HUES6 (cell line): ENCODE measurements around the gene LCNL1.

Experiments used
- H3K27ac ChIP-seq: 2 replicates; pipeline ENCODE4 v1.7.0; 2013; ENCODE audit warnings: low read depth, mild to moderate bottlenecking, low read length, inconsistent platforms
- H3K27me3 ChIP-seq: 2 replicates; pipeline ENCODE4 v1.6.1; 2013; ENCODE audit warnings: low read length; ENCODE audit not compliant: control insufficient read depth, insufficient read depth
- H3K36me3 ChIP-seq: 2 replicates; pipeline ENCODE4 v1.6.1; 2013; ENCODE audit warnings: low read length; ENCODE audit not compliant: control insufficient read depth, insufficient read depth
- H3K4me1 ChIP-seq: 2 replicates; pipeline ENCODE4 v1.6.1; 2013; ENCODE audit warnings: low read length; ENCODE audit not compliant: control insufficient read depth, insufficient read depth
- H3K4me3 ChIP-seq: 2 replicates; pipeline ENCODE4 v1.5.1; 2013; ENCODE audit warnings: low read depth, low read length
- H3K9ac ChIP-seq: one replicate; pipeline ENCODE4 v1.6.1; 2013; ENCODE audit warnings: mild to moderate bottlenecking, low read length
- H3K9me3 ChIP-seq: 2 replicates; pipeline ENCODE4 v1.6.1; 2013; ENCODE audit warnings: low read depth, low read length; ENCODE audit not compliant: control insufficient read depth, insufficient read depth

LCNL1 gene

DNA sequence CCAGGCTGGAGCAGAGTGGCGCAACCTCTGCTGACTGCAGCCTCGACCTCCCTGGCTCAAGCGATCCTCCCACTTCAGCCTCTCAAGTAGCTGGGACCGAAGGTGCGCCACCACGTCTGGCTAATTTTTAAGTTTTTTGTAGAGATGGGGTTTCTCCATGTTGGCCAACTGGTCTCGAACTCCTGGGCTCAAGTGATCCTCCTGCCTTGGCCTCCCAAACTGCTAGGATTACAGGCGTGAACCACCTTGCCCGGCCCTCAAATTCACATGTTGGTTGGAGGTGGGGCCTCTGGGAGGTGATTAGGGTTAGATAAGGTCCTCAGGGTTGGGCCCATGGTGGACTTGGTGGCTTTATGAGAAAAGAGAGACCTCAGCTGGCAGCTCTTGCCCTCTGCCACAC lies 20.6 kb upstream of the LCNL1 start:
- Histone ChIP-seq H3K4me1 (peaks cover 8% of the 10 kb centered on the region), H3K36me3 (no peaks in the 10 kb centered on the region), H3K4me3 (no peak overlapping the region), H3K9me3 (no peaks in the 10 kb centered on the region), H3K9ac (no peak overlapping the region), H3K27me3 (no peaks in the 10 kb centered on the region), H3K27ac (no peak overlapping the region)

- H3K9ac ChIP-seq, result no peak overlapping the region
- H3K4me3 ChIP-seq, result no peak overlapping the region
- H3K36me3 ChIP-seq, result no peaks in the 10 kb centered on the region
- no peaks in the 10 kb centered on the region for H3K9me3 ChIP-seq
- no peaks in the 10 kb centered on the region for H3K27me3 ChIP-seq
- peaks cover 8% of the 10 kb centered on the region for H3K4me1 ChIP-seq
- no peak overlapping the region for H3K27ac ChIP-seq
These were observed 20.0 kb upstream of the LCNL1 start for GRCh38 chr9:136962701-136963248.

DNA sequence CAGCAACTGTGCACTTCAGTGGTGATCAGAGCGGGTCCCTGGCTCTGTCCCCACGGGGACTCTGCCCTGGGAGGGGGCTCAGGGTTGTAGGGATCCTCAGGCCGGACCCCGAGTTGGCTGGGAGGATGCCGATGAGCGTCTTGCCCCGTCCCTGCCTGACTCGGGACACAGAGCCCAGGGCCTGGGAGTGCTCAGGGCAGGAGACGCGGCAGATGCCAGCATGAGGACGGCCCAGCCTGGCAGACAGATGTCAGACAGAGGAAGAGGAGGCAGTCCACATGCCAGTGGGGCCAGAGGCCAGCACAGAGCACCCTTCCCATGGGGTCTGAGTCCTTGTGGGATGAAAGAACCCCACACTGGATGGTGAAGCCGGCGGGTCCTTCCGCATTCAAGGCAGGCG lies 19.5 kb upstream of the LCNL1 start:
- Histone ChIP-seq H3K9ac (no peak overlapping the region), H3K4me1 (peaks cover 8% of the 10 kb centered on the region), H3K4me3 (no peak overlapping the region), H3K9me3 (no peaks in the 10 kb centered on the region), H3K27ac (no peak overlapping the region), H3K36me3 (no peaks in the 10 kb centered on the region), H3K27me3 (no peaks in the 10 kb centered on the region)

DNA sequence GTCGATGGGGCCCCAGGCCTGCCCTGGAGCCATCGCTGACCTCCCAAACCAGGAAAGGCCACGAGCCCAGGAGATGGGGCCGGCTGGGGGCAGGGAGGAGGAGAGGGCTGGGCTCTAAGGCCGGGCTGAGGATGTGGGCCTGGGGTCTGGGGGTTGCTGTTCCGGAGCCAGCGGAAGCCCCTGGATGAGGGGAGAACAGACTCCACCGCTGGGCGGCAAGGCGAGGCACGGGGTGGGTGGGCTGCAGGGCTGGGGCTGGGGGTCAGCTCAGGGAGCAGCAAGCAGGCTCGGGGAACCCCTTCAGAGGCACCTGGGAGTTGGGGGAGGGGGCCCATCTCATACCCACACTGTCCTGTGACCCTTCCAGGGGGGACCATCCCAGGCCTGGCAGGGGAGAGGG lies 19.0 kb upstream of the LCNL1 start:
- no peaks in the 10 kb centered on the region for H3K9me3 ChIP-seq

DNA sequence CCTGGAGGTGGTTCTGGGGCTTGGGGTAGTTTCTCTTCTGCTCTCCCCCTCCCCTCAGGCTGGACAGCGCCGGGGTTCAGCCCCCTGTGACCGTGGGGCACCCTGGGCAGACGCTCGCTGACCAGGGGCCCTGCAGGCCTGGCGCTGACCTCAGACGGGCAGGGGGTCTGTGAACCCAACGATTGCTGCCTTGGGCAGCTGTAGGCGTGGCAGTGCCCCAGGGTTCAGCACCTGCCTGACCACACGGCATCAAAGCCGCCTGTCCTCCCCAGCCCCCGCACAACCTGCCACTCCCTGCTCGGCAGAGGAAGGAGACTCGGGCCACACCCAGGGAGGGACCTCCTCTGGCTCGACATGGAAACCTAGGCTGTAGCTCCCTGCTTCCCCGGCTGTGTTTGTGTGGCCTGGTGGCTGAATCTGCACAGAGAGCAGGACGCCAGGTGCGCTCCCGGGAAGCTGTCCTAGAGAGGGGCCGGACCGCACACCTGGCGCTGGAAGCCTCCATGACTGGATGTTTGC lies 18.6 kb upstream of the LCNL1 start:
- no peaks in the 10 kb centered on the region for H3K36me3 ChIP-seq
- H3K9me3 ChIP-seq, result no peaks in the 10 kb centered on the region
- H3K4me3 ChIP-seq, result no peak overlapping the region
- no peak overlapping the region for H3K27ac ChIP-seq
- H3K27me3 ChIP-seq, result no peaks in the 10 kb centered on the region
- H3K9ac ChIP-seq, result no peak overlapping the region
- H3K4me1 ChIP-seq, result peaks cover 8% of the 10 kb centered on the region

More for the DNA sequence above, 19.0 kb upstream of the LCNL1 start:
- peaks cover 8% of the 10 kb centered on the region for H3K4me1 ChIP-seq
- H3K4me3 ChIP-seq, result no peak overlapping the region
- no peaks in the 10 kb centered on the region for H3K36me3 ChIP-seq
- no peak overlapping the region for H3K9ac ChIP-seq
- no peak overlapping the region for H3K27ac ChIP-seq
- H3K27me3 ChIP-seq, result no peaks in the 10 kb centered on the region

DNA sequence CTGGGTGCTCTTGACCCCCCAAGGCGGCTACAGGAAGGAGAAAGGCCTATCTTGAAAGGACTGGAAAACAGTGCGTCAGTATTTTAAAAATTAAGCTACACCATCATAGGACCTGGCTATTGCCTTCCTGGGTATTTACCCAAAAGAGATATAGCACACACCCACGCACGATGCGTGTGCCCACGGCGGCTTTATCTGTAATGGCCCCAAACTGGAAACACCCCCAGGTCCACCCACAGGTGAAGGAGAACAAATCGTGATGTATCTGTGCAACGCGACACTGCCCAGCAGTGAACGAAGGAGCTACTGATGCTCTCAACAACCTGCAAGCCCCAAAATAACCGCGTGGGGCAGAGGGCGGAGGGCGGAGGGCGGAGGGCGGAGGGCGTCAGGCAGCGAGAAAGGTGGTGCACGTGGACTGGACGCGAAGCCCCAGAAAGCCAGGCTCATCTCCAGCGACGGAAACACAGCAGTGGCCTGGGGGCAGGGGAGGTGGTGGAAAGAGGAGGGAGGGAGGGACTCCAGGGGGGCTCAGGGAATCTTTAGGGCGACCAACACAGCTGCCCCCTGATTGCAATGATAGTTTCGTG lies 17.9 kb upstream of the LCNL1 start:
- H3K9ac ChIP-seq, result no peak overlapping the region
- no peaks in the 10 kb centered on the region for H3K27me3 ChIP-seq
- H3K36me3 ChIP-seq, result no peaks in the 10 kb centered on the region
- H3K4me3 ChIP-seq, result no peak overlapping the region
- no peak overlapping the region for H3K27ac ChIP-seq
- no peaks in the 10 kb centered on the region for H3K9me3 ChIP-seq
- H3K4me1 ChIP-seq, result peaks cover 8% of the 10 kb centered on the region

- no peak overlapping the region for H3K27ac ChIP-seq
- H3K9ac ChIP-seq, result peak overlapping the region; percentile 29
- peaks cover 8% of the 10 kb centered on the region for H3K4me1 ChIP-seq
- no peaks in the 10 kb centered on the region for H3K36me3 ChIP-seq
- no peak overlapping the region for H3K4me3 ChIP-seq
- no peaks in the 10 kb centered on the region for H3K27me3 ChIP-seq
- H3K9me3 ChIP-seq, result no peaks in the 10 kb centered on the region
These were observed 16.9 kb upstream of the LCNL1 start for GRCh38 chr9:136965771-136966484.

DNA sequence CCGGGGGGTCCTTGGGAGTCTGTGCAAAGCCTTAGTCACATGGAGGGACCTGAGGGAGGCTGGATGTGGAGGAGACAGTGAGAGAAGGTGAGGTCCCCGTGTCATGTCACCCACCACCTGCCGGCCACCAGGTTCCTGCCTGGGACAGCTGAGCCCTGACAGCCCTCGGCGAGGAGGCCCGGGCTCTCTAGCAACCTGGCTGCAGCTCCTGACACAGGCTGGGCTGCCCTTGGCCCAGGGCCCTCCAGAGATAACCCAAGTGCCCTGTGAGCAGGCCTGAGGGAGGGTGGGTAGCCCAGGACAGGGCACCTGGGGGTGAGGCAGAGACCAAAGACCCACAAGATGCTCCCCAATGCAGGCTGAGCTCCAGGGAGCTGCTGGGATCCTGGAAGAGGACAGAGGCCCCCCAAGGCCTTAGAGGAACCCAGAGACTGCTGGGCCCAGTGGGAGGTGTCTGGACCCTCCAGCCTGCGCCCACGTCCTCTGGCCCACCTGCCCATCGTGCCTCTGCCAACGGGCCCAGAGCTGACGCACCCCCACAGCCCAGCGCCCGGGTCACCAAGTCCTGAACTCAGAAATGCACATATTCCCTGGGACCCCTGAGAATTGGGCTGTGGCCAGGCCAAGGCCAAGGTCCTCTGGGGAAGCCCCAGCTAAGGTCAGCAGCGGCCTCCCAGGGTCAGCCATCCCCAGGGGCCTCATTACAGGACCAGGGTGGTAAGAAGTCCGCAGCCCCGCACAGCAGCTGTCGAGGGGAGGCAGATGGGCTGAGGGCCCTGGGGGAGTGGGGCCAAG lies 14.3 kb upstream of the LCNL1 start:
- Histone ChIP-seq H3K36me3 (no peaks in the 10 kb centered on the region), H3K4me3 (no peak overlapping the region), H3K27me3 (no peaks in the 10 kb centered on the region), H3K27ac (no peak overlapping the region), H3K9ac (no peak overlapping the region), H3K9me3 (no peaks in the 10 kb centered on the region), H3K4me1 (peaks cover 8% of the 10 kb centered on the region)

- Histone ChIP-seq H3K9me3 (no peaks in the 10 kb centered on the region), H3K4me1 (peaks cover 8% of the 10 kb centered on the region), H3K9ac (no peak overlapping the region), H3K4me3 (no peak overlapping the region), H3K27ac (no peak overlapping the region), H3K27me3 (no peaks in the 10 kb centered on the region), H3K36me3 (no peaks in the 10 kb centered on the region)
These were observed 13.6 kb upstream of the LCNL1 start for GRCh38 chr9:136969150-136969549.

DNA sequence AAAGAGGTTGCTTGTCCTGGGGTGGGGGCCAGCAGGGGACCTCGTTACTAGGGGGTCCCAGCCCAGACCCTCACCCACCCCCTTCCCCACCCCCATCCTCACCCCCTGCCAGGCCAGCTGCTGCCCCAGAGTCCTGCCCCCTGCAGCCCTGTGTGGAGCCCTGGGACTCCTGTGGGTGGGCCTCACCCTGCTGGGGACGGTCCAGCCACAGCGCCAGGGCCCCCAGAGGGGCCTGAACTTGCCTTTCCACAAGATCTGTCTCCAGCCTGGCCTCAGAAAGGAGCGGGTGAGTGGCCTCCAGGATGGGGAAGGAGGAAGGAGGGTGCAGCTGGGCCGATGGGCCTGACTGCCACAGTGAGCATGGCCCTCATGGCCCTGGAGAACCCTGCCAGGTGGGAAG lies 13.0 kb upstream of the LCNL1 start:
- no peak overlapping the region for H3K9ac ChIP-seq
- H3K4me1 ChIP-seq, result peaks cover 8% of the 10 kb centered on the region
- H3K4me3 ChIP-seq, result no peak overlapping the region
- H3K36me3 ChIP-seq, result no peaks in the 10 kb centered on the region
- H3K27ac ChIP-seq, result no peak overlapping the region
- H3K9me3 ChIP-seq, result no peaks in the 10 kb centered on the region
- no peaks in the 10 kb centered on the region for H3K27me3 ChIP-seq

DNA sequence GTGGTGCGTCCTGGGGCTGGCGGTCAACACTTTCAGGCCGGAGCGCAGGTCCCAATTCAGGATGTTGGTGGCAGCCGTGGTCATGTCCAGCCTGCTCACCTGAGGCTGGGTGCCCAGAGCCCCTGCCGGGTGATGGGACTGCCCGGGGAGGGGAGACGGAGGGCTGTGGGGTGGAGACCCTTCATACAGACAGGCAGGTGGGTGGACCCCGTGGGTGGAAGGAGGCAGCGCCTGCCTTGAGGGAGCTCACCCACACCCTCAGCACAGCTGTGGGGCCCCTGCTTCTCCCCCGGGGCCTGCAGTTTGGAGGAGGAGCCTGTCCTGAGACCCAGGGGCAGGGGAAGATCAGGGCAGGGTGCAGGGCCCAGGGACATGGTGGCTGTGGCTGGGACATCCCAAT lies 12.4 kb upstream of the LCNL1 start:
- H3K27me3 ChIP-seq, result no peaks in the 10 kb centered on the region

More for the DNA sequence above, 12.4 kb upstream of the LCNL1 start:
- Histone ChIP-seq H3K27ac (no peak overlapping the region), H3K9me3 (no peaks in the 10 kb centered on the region), H3K4me1 (peaks cover 8% of the 10 kb centered on the region), H3K36me3 (no peaks in the 10 kb centered on the region), H3K4me3 (no peak overlapping the region), H3K9ac (no peak overlapping the region)
